ENCODE measurements around the gene PRKCD.

DNA sequence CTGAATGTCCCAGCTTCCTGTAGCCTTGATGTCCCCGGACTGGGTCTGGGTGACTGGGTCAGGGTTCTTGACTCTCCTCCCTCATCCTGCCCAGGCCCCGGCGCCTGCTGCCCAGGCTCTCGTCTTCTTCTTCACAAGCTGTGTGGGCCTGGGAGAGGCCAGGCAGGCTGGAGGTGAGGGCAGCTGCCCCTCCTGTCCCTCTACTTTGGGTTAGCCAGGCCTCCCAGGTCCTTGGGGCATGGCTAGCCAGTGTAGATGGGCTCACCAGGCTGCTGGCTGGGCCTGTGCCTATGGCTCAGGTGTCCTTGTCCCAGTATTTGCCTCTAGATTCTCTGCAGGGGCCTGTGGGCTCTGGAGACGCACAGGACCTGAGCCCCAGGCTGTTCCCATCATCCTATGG is 63.0 kb downstream of the PRKCD start:
- no peak for TF ChIP-seq EZH2 (IDR thresholded peaks at IDR 0.05; ENCODE audit: borderline replicate concordance, low read length)
- TF ChIP-seq, protein P1, sequence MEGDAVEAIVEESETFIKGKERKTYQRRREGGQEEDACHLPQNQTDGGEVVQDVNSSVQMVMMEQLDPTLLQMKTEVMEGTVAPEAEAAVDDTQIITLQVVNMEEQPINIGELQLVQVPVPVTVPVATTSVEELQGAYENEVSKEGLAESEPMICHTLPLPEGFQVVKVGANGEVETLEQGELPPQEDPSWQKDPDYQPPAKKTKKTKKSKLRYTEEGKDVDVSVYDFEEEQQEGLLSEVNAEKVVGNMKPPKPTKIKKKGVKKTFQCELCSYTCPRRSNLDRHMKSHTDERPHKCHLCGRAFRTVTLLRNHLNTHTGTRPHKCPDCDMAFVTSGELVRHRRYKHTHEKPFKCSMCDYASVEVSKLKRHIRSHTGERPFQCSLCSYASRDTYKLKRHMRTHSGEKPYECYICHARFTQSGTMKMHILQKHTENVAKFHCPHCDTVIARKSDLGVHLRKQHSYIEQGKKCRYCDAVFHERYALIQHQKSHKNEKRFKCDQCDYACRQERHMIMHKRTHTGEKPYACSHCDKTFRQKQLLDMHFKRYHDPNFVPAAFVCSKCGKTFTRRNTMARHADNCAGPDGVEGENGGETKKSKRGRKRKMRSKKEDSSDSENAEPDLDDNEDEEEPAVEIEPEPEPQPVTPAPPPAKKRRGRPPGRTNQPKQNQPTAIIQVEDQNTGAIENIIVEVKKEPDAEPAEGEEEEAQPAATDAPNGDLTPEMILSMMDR (conservative IDR thresholded peaks at IDR 0.05 in 1 of 2, IDR thresholded peaks at IDR 0.05 in 1 of 2; ENCODE audit: extremely low read depth in 1 of 2, insufficient read depth in 1 of 2, low read depth in 1 of 2, low read length in 2 of 2): no peak

Data from mammary epithelial cell (primary cell).